HEK293T (cell line): Measurements from ENCODE around the gene LRRC8B.

Experiments
- BHLHE40 ChIP-seq: fragments of 450-650 bp; IDR thresholded peaks from 2 replicates; pipeline ENCODE4 v1.6.1; 2016; ENCODE audit warnings: mild to moderate bottlenecking, moderate library complexity, borderline replicate concordance
- ELF4 ChIP-seq: fragments of 450-650 bp; IDR thresholded peaks from 2 replicates; pipeline ENCODE4 v1.6.1; 2017; ENCODE audit warnings: antibody characterized with exemption
- FOXK2 ChIP-seq: fragments of 450-650 bp; IDR thresholded peaks from 2 replicates; pipeline ENCODE4 v1.6.1; 2016; ENCODE audit warnings: mild to moderate bottlenecking
- LEF1 ChIP-seq: fragments of 450-650 bp; IDR thresholded peaks from 2 replicates; pipeline ENCODE4 v1.6.1; 2017; ENCODE audit warnings: mild to moderate bottlenecking, borderline replicate concordance
- SP1 ChIP-seq: fragments of 450-650 bp; IDR thresholded peaks from 2 replicates; pipeline ENCODE4 v1.6.1; 2017
- SUZ12 ChIP-seq: fragments of 450-650 bp; IDR thresholded peaks from 2 replicates; pipeline ENCODE4 v1.6.1; 2016; ENCODE audit warnings: mild to moderate bottlenecking
- TARDBP ChIP-seq: fragments of 450-650 bp; IDR thresholded peaks from 2 replicates; pipeline ENCODE4 v1.6.1; 2016
- ZNF384 ChIP-seq: fragments of 450-650 bp; IDR thresholded peaks from 2 replicates; pipeline ENCODE4 v1.6.1; 2016
- TF ChIP-seq, protein P1 (sequence below): fragments of 450-650 bp; IDR thresholded peaks from 2 replicates; pipeline ENCODE4 v1.6.1; 2016

DNA sequence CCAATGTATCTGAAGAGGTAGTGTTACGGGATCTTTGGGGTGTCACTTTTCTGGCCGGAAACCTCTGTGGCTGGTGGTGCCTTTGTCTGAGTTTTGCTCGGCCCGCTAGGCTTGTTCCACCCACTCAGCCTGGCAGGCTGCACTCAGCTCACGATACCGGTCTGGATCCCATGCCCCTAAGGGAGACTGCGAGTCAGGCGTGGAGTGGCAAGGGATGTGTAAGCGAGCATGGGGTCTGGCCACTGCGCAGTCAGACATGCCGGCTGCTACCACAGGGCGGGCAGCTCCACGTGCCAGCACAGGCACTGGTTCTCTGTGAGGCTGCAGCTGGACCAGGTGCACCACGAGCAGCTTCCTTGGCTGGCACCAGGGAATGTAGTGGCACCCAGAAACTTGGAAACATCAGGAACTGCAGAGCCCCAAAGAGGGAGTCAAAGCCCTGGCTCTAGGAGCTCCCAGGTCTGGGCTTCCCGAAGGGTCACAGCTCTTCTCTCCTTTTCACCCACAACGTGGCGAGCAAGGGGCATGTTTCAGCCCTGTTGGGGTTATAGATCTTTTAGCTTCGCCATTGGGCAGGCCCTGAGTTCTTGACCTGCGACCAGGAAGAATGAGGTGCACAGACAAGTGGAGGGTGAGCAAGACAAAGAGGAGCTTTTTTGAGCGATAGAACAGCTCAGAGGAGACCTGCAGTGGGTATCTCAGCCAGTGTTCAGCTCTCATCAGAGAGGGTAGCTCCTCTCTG lies 84.5 kb downstream of the LRRC8B start:
- TF ChIP-seq BHLHE40, result no peak
- no peak for TF ChIP-seq FOXK2
- TF ChIP-seq LEF1, result no peak
- no peak for TF ChIP-seq ELF4
- TF ChIP-seq TARDBP, result no peak
- no peak for TF ChIP-seq SP1
- TF ChIP-seq SUZ12, result no peak
- TF ChIP-seq ZNF384, result no peak
- TF ChIP-seq, protein P1, sequence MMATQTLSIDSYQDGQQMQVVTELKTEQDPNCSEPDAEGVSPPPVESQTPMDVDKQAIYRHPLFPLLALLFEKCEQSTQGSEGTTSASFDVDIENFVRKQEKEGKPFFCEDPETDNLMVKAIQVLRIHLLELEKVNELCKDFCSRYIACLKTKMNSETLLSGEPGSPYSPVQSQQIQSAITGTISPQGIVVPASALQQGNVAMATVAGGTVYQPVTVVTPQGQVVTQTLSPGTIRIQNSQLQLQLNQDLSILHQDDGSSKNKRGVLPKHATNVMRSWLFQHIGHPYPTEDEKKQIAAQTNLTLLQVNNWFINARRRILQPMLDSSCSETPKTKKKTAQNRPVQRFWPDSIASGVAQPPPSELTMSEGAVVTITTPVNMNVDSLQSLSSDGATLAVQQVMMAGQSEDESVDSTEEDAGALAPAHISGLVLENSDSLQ, result no peak
